B cell (primary cell): Measurements from ENCODE around the gene TTC28.

ENCODE experiments used
- EZH2 ChIP-seq: IDR thresholded peaks from 2 replicates; pipeline ENCODE4 v1.6.1; 2012; ENCODE audit warnings: borderline replicate concordance, low read depth, mild to moderate bottlenecking, moderate library complexity, low read length; ENCODE audit not compliant: insufficient read depth, poor library complexity, severe bottlenecking
- TF ChIP-seq, protein P1 (sequence below): fragments of 200-600 bp; IDR thresholded peaks from one replicate; pipeline ENCODE4 v1.8.0; 2022; ENCODE audit warnings: antibody characterized with exemption, mild to moderate bottlenecking

DNA sequence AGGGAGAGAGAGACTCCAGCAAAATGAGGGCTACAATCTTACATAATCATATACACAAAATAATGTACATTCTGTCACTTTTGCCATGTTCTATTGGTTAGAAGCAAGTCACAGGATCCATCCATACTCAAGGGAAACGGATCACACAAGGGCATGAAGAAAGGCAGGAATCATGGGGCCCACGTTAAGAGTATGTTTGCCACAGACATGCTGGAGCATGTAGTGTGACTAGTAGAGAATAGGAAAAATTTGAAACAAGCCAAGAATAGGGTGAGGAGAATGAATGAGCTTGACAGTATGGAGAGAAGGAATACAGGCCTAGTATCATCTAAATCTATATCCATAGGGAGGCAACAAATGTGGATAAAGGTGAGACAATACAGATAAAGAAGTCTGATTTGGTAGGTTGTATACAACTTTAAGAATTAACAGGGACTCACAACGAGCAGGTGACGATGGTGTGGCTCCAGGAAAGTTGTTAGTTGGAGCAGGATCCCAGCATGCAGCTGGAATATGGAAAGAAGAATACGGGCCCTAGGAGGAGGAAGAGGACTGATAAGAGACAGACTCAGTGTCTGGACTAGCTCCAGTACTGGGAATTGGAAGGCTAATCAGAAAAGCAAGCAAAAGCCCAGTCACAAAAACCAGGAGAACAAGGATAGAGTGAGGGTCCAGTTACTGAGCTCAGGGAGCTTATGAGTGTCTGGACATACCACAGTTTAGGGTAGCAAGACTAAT lies 458.8 kb downstream of the TTC28 start:
- TF ChIP-seq, protein P1, sequence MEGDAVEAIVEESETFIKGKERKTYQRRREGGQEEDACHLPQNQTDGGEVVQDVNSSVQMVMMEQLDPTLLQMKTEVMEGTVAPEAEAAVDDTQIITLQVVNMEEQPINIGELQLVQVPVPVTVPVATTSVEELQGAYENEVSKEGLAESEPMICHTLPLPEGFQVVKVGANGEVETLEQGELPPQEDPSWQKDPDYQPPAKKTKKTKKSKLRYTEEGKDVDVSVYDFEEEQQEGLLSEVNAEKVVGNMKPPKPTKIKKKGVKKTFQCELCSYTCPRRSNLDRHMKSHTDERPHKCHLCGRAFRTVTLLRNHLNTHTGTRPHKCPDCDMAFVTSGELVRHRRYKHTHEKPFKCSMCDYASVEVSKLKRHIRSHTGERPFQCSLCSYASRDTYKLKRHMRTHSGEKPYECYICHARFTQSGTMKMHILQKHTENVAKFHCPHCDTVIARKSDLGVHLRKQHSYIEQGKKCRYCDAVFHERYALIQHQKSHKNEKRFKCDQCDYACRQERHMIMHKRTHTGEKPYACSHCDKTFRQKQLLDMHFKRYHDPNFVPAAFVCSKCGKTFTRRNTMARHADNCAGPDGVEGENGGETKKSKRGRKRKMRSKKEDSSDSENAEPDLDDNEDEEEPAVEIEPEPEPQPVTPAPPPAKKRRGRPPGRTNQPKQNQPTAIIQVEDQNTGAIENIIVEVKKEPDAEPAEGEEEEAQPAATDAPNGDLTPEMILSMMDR, result no peak
- TF ChIP-seq EZH2, result no peak
